ENCODE measurements around the gene IGF2.
A peak's percentile ranks its signal among the peaks of the same experiment; 100 is the strongest.

The IGF2 gene, protein sequence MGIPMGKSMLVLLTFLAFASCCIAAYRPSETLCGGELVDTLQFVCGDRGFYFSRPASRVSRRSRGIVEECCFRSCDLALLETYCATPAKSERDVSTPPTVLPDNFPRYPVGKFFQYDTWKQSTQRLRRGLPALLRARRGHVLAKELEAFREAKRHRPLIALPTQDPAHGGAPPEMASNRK

DNA sequence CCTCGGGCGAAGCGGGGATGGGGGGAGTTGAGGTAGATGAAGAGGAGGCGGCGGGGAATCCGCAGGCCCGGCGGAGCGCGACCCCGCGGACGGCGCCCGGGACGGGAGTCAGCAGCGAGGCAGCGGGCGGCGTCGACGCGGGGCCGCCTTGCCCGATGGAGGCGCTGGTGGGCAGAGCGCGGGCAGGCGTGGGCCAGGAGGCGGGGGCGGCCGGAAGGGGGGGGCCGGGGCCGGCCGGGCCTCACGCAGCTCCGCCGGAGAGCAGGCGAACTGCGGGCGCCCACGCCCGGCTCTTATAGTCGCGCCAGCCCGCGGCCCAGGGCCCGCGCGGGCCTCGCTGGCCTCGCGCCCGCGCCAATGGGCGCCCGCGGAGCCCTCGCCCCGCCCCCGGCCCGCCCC is at the start of gene IGF2:
Gene IGF2, minus strand, starts transcription at position 267 of the 399 bp plus-strand sequence. CDS start 3,866 bp downstream, outside the sequence.
- Histone ChIP-seq H3K27ac (no peak within 1 kb of the TSS), H2AFZ (no peak within 1 kb of the TSS), H3K79me2 (no peaks in the 10 kb centered on the region), H3K36me3 (ENCODE audit: control insufficient read depth, insufficient read depth, low read length) (no peaks in the 10 kb centered on the region), H3K4me2 (ENCODE audit: low read length) (peak within 1 kb of the TSS; percentile 38), H3K9me3 (ENCODE audit: control insufficient read depth, low read length) (no peaks in the 10 kb centered on the region), H3K9ac (no peak within 1 kb of the TSS), H3K4me3 (ENCODE audit: low read depth, low read length) (peak within 1 kb of the TSS; percentile 27), H3K4me1 (no peaks in the 10 kb centered on the region), H3K27me3 (ENCODE audit: control insufficient read depth, insufficient read depth, low read length) (no peaks in the 10 kb centered on the region)
- TF ChIP-seq, protein P1, sequence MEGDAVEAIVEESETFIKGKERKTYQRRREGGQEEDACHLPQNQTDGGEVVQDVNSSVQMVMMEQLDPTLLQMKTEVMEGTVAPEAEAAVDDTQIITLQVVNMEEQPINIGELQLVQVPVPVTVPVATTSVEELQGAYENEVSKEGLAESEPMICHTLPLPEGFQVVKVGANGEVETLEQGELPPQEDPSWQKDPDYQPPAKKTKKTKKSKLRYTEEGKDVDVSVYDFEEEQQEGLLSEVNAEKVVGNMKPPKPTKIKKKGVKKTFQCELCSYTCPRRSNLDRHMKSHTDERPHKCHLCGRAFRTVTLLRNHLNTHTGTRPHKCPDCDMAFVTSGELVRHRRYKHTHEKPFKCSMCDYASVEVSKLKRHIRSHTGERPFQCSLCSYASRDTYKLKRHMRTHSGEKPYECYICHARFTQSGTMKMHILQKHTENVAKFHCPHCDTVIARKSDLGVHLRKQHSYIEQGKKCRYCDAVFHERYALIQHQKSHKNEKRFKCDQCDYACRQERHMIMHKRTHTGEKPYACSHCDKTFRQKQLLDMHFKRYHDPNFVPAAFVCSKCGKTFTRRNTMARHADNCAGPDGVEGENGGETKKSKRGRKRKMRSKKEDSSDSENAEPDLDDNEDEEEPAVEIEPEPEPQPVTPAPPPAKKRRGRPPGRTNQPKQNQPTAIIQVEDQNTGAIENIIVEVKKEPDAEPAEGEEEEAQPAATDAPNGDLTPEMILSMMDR (IDR thresholded peaks at IDR 0.05): no peak

DNA sequence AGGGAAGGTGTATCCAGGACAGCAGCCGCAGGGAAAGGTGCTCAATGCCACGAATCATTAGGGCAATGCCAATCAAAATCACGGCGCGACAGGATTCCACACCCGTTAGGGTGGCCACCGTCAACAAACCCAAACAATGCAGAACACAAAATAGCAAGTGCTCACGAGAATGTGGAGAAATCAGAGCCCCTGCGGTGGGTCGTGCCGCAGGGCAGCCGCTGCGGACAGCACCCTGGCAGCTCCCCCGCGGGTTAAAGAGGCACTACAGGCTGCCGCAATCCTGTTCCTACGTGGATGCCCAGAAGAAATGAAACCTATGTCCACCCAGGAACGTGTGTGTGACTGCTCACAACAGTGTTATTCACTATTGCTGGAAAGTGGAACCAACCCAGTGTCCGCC is 49.6 kb upstream of the IGF2 start:
- Histone ChIP-seq H3K27me3 (ENCODE audit: control insufficient read depth, insufficient read depth, low read length) (no peaks in the 10 kb centered on the region), H2AFZ (no peak overlapping the region), H3K9ac (no peak overlapping the region), H3K79me2 (no peaks in the 10 kb centered on the region), H3K36me3 (ENCODE audit: control insufficient read depth, insufficient read depth, low read length) (no peaks in the 10 kb centered on the region), H3K27ac (no peak overlapping the region), H3K4me2 (ENCODE audit: low read length) (no peak overlapping the region), H3K4me1 (peaks cover 7% of the 10 kb centered on the region), H3K4me3 (ENCODE audit: low read depth, low read length) (no peak overlapping the region), H3K9me3 (ENCODE audit: control insufficient read depth, low read length) (no peaks in the 10 kb centered on the region)
- TF ChIP-seq, protein P1 (IDR thresholded peaks at IDR 0.05): no peak

DNA sequence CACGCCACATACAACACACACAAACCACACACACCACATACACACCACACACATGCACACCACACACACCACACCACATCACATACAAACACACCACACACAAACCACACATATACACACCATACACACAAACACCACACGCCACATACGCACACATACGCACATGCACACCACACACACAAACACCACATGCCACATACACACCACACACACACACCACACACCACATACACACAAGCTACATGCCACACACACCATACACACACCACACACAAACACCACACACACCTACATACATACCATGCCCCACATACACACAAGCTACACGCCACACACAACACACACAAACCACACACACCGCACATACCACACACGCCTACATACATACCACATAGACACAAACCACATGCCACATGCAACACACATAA is 48.1 kb upstream of the IGF2 start:
- no peaks in the 10 kb centered on the region for H3K79me2 ChIP-seq
- no peaks in the 10 kb centered on the region for H3K27me3 ChIP-seq (ENCODE audit: control insufficient read depth, insufficient read depth, low read length)
- TF ChIP-seq, protein P1 (IDR thresholded peaks at IDR 0.05): no peak
- H3K4me2 ChIP-seq (ENCODE audit: low read length): no peak overlapping the region
- H2AFZ ChIP-seq: no peak overlapping the region
- H3K9ac ChIP-seq: no peak overlapping the region
- H3K36me3 ChIP-seq (ENCODE audit: control insufficient read depth, insufficient read depth, low read length): no peaks in the 10 kb centered on the region
- no peaks in the 10 kb centered on the region for H3K9me3 ChIP-seq (ENCODE audit: control insufficient read depth, low read length)
- no peaks in the 10 kb centered on the region for H3K4me1 ChIP-seq
- no peak overlapping the region for H3K4me3 ChIP-seq (ENCODE audit: low read depth, low read length)
- H3K27ac ChIP-seq: no peak overlapping the region

DNA sequence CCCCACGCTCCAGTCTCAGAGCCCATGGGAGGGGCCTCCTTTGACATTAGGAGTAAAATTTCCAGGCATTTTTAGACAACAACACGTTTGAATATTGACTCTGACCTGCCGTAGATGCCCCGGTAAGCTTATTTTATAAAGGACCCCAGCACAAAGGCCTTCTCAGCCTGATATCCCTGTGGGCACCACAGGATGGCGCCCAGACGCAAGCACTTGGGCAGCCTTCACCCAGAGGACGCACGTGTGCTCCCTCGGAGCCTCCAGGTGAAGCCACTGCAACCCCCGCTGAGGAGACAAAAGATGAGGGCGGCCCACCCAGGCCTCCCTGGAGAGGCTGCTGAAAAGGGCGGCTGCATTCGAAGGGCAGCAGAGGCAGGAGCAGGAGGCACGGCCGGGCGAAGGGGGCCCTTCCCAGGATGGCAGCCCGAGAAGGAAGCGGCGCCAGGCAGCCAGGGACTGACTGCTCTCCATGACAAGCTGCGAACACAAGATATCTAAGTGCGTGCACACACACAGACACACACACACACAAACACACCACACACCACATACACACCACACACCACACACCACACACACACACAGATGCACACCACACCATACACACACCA is 47.6 kb upstream of the IGF2 start:
- Histone ChIP-seq H3K27me3 (ENCODE audit: control insufficient read depth, insufficient read depth, low read length) (no peaks in the 10 kb centered on the region), H3K4me3 (ENCODE audit: low read depth, low read length) (no peak overlapping the region)
- TF ChIP-seq, protein P1 (IDR thresholded peaks at IDR 0.05): no peak

More for the DNA sequence above, 47.6 kb upstream of the IGF2 start:
- Histone ChIP-seq H3K27ac (no peak overlapping the region), H3K79me2 (no peaks in the 10 kb centered on the region), H3K9ac (no peak overlapping the region), H3K4me1 (no peaks in the 10 kb centered on the region), H3K4me2 (ENCODE audit: low read length) (no peak overlapping the region), H2AFZ (no peak overlapping the region), H3K9me3 (ENCODE audit: control insufficient read depth, low read length) (no peaks in the 10 kb centered on the region), H3K36me3 (ENCODE audit: control insufficient read depth, insufficient read depth, low read length) (no peaks in the 10 kb centered on the region)

Measured in parathyroid adenoma (tissue), 2 donors.